ENCODE measurements around the gene SCN4A. TPM values are rescaled to one million over a fixed set of nuclear protein-coding genes. Genes with fewer than 3 reads are reported as not detected.

Gene SCN4A
- total and polyA plus RNA-seq, 2 of the 13 experiments (the other 11 are each of a cell fraction or from before 2014, with no cell fraction given) = 0.02 to 0.03 TPM

DNA sequence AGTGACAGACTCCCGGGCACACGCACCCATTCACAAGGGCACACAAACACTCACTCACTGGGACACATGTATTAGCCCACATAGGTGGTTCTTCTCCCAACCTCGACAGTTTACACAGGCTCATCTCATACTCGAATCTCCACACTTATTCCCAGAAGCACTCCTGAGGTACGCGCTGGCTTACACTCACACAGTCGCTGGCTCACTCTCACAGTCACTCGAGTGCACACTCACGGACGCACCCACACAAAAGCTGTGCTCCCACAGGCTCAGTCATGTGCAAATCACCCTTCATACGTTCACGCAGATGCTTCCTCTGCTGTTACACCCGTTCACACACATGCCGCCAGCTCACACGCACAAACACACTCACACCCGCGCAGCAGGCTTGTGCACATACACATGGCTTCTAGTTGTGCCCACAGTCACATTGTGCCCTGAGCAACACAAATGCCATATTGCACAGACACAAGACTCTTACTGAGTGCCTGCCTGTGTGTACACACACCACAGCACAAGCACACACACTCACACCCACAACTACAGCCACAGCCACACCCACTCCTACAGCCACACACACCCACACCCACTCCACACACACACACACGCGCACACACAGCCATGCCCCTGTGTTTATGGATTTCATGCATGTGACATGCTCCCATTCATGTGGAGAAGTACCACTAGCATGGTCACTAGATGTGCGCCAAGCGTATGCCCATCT is 17.1 kb upstream of the SCN4A start (continued):
- TF ChIP-seq NFIB (CRISPR knock-in tag; IDR thresholded peaks at IDR 0.05; ENCODE audit: borderline replicate concordance) = no peak
- 0 out of 2 replicates have a peak, but pooled peaks have one; percentile 62 for TF ChIP-seq NFE2L1 (CRISPR knock-in tag; IDR thresholded peaks at IDR 0.05; ENCODE audit: borderline replicate concordance)
- no peak for TF ChIP-seq HDAC2 (CRISPR knock-in tag; IDR thresholded peaks at IDR 0.05)
- no peak for TF ChIP-seq FOXM1 (CRISPR knock-in tag; IDR thresholded peaks at IDR 0.05)
- TF ChIP-seq, protein P1, sequence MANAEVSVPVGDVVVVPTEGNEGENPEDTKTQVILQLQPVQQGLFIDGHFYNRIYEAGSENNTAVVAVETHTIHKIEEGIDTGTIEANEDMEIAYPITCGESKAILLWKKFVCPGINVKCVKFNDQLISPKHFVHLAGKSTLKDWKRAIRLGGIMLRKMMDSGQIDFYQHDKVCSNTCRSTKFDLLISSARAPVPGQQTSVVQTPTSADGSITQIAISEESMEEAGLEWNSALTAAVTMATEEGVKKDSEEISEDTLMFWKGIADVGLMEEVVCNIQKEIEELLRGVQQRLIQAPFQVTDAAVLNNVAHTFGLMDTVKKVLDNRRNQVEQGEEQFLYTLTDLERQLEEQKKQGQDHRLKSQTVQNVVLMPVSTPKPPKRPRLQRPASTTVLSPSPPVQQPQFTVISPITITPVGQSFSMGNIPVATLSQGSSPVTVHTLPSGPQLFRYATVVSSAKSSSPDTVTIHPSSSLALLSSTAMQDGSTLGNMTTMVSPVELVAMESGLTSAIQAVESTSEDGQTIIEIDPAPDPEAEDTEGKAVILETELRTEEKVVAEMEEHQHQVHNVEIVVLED (CRISPR knock-in tag; IDR thresholded peaks at IDR 0.05; ENCODE audit: borderline replicate concordance) = no peak
- no peak for TF ChIP-seq ZKSCAN5 (CRISPR knock-in tag; IDR thresholded peaks at IDR 0.05)
- 0 out of 2 replicates have a peak, but pooled peaks have one; percentile 9 for TF ChIP-seq MYC (CRISPR knock-in tag; IDR thresholded peaks at IDR 0.05; ENCODE audit: borderline replicate concordance)
- no peak for TF ChIP-seq ZNF549 (CRISPR knock-in tag; IDR thresholded peaks at IDR 0.05)
- TF ChIP-seq ZNF362 (CRISPR knock-in tag; IDR thresholded peaks at IDR 0.05; ENCODE audit: borderline replicate concordance) = no peak
- TF ChIP-seq, protein P2, sequence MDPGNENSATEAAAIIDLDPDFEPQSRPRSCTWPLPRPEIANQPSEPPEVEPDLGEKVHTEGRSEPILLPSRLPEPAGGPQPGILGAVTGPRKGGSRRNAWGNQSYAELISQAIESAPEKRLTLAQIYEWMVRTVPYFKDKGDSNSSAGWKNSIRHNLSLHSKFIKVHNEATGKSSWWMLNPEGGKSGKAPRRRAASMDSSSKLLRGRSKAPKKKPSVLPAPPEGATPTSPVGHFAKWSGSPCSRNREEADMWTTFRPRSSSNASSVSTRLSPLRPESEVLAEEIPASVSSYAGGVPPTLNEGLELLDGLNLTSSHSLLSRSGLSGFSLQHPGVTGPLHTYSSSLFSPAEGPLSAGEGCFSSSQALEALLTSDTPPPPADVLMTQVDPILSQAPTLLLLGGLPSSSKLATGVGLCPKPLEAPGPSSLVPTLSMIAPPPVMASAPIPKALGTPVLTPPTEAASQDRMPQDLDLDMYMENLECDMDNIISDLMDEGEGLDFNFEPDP (CRISPR knock-in tag; conservative IDR thresholded peaks at IDR 0.05) = no peak
- no peak for TF ChIP-seq AGO1 (IDR thresholded peaks at IDR 0.05; ENCODE audit: low read depth, low read length, poor library complexity, severe bottlenecking)
- peak; percentile 68; the same call in 1 of the 2 replicates for TF ChIP-seq MTF2 (CRISPR knock-in tag; IDR thresholded peaks at IDR 0.05; ENCODE audit: borderline replicate concordance)
- 0 out of 2 replicates have a peak, but pooled peaks have one; percentile 15 for TF ChIP-seq ZNF646 (CRISPR knock-in tag; IDR thresholded peaks at IDR 0.05)

Data from HepG2 (cell line).